IMR-90 (cell line): Measurements from ENCODE around the gene PDE5A. TPM values are rescaled to one million over a fixed set of nuclear protein-coding genes. Genes with fewer than 3 reads are reported as not detected.
"Not testable (repeated sequence)": the region's sequence is repeated elsewhere in the genome, so short reads cannot be mapped to it uniquely, and the experiment has no call there.

Source experiments
- ATAC-seq: fragments of 200-7000 bp; cut with Tn5 transposase; 2 replicates; pipeline ENCODE4 v1.9.1; 2020; ENCODE audit warnings: low read depth, mild to moderate bottlenecking, moderate library complexity
- BruUV-seq: library from RNA; stranded (reverse); fragments of 400-500 nt; replicated peaks from 2 replicates; lab custom pipeline; 2021; lab: Mats Ljungman, UMichigan
- CTCF ChIA-PET: fragments of 300-600 bp; formaldehyde crosslinking; extraction: SDS; loops from one replicate; lab custom pipeline; 2021; ENCODE audit warnings: antibody characterized with exemption; lab: Yijun Ruan, JAX
- POLR2A ChIA-PET: fragments of 300-600 bp; sonication (Branson Sonifier 250); formaldehyde crosslinking; loops from one replicate; lab custom pipeline; 2022; ENCODE audit warnings: antibody characterized with exemption; ENCODE audit not compliant: unreplicated experiment; lab: Charles Lee
- DNase-seq: peaks from one replicate; pipeline ENCODE4 v3.0.0; 2013
- H2AFZ ChIP-seq: replicated peaks from 2 replicates; pipeline ENCODE3; 2013; ENCODE audit warnings: low read length, mild to moderate bottlenecking; ENCODE audit not compliant: poor library complexity
- H2AK5ac ChIP-seq: 2 replicates; pipeline ENCODE4 v1.6.1; 2013; ENCODE audit warnings: low read depth, low read length, inconsistent platforms
- H2AK9ac ChIP-seq: replicated peaks from 2 replicates; pipeline ENCODE3; 2013; ENCODE audit warnings: mild to moderate bottlenecking, low read depth, low read length, moderate library complexity; ENCODE audit not compliant: poor library complexity
- H2BK120ac ChIP-seq: 2 replicates; pipeline ENCODE4 v1.6.1; 2013; ENCODE audit warnings: low read depth, low read length, inconsistent platforms
- H2BK15ac ChIP-seq: 3 replicates; pipeline ENCODE4 v1.6.1; 2013; ENCODE audit warnings: low read depth, low read length, inconsistent platforms
- H2BK20ac ChIP-seq: 2 replicates; pipeline ENCODE4 v1.6.1; 2013; ENCODE audit warnings: low read depth, mild to moderate bottlenecking, inconsistent platforms, low read length, moderate library complexity
- H2BK5ac ChIP-seq: 2 replicates; pipeline ENCODE4 v1.6.1; 2013; ENCODE audit warnings: mild to moderate bottlenecking, low read depth, low read length, inconsistent platforms; ENCODE audit not compliant: poor library complexity, severe bottlenecking
- H3K14ac ChIP-seq: replicated peaks from 2 replicates; pipeline ENCODE4 v1.6.1; 2013; ENCODE audit warnings: low read depth, low read length, inconsistent platforms
- H3K18ac ChIP-seq: 2 replicates; pipeline ENCODE4 v1.6.1; 2013; ENCODE audit warnings: low read depth, low read length, control low read depth
- H3K23ac ChIP-seq: 2 replicates; pipeline ENCODE4 v1.6.1; 2013; ENCODE audit warnings: low read depth, low read length, inconsistent platforms
- H3K27ac ChIP-seq: 2 replicates; pipeline ENCODE4 v1.5.1; 2013; ENCODE audit warnings: mild to moderate bottlenecking, control low read depth, low read length; ENCODE audit not compliant: insufficient read depth
- H3K27me3 ChIP-seq: 2 replicates; pipeline ENCODE4 v1.6.1; 2013; ENCODE audit warnings: low read length; ENCODE audit not compliant: control insufficient read depth, insufficient read depth
- H3K36me3 ChIP-seq: 2 replicates; pipeline ENCODE4 v1.6.1; 2013; ENCODE audit warnings: low read length, mixed read lengths; ENCODE audit not compliant: control insufficient read depth, insufficient read depth
- H3K4ac ChIP-seq: 2 replicates; pipeline ENCODE4 v1.6.1; 2013; ENCODE audit warnings: low read depth, low read length, inconsistent platforms
- H3K4me1 ChIP-seq: 2 replicates; pipeline ENCODE4 v1.6.1; 2013; ENCODE audit warnings: low read length, mixed read lengths; ENCODE audit not compliant: control insufficient read depth, insufficient read depth
- H3K4me2 ChIP-seq: 2 replicates; pipeline ENCODE4 v1.6.1; 2013; ENCODE audit warnings: low read depth, mild to moderate bottlenecking, control low read depth, low read length, moderate library complexity
- H3K4me3 ChIP-seq: 2 replicates; pipeline ENCODE4 v1.5.1; 2013; ENCODE audit warnings: low read depth, mild to moderate bottlenecking, control low read depth, low read length, moderate library complexity; ENCODE audit not compliant: insufficient read depth
- H3K56ac ChIP-seq: 2 replicates; pipeline ENCODE4 v1.6.1; 2013; ENCODE audit warnings: low read length, inconsistent platforms; ENCODE audit not compliant: insufficient read depth; ENCODE audit errors: extremely low read depth
- H3K79me1 ChIP-seq, 2 experiments: 2 replicates each; pipeline ENCODE4 v1.6.1; 2013; ENCODE audit warnings: low read length in 2 of 2, inconsistent platforms in 1 of 2, low read depth in 1 of 2
- H3K9ac ChIP-seq: 2 replicates; pipeline ENCODE4 v1.6.1; 2013; ENCODE audit warnings: low read depth, low read length, control low read depth
- H3K9me1 ChIP-seq: 2 replicates; pipeline ENCODE4 v1.6.1; 2013; ENCODE audit warnings: low read length, inconsistent platforms; ENCODE audit not compliant: insufficient read depth
- H3K9me3 ChIP-seq: 2 replicates; pipeline ENCODE4 v1.6.1; 2013; ENCODE audit warnings: low read length; ENCODE audit not compliant: control insufficient read depth, insufficient read depth
- H4K20me1 ChIP-seq: 2 replicates; pipeline ENCODE4 v1.6.1; 2013; ENCODE audit warnings: low read length, inconsistent platforms; ENCODE audit not compliant: insufficient read depth
- H4K5ac ChIP-seq: 2 replicates; pipeline ENCODE4 v1.6.1; 2013; ENCODE audit warnings: mild to moderate bottlenecking, low read depth, low read length, control low read depth
- H4K8ac ChIP-seq, 2 experiments: 2 replicates each; pipeline ENCODE4 v1.6.1; 2013; ENCODE audit warnings: low read depth in 2 of 2, low read length in 2 of 2, control low read depth in 1 of 2, inconsistent platforms in 1 of 2
- H4K91ac ChIP-seq: 2 replicates; pipeline ENCODE4 v1.6.1; 2013; ENCODE audit warnings: low read depth, low read length, inconsistent platforms; ENCODE audit not compliant: insufficient read depth
- BHLHE40 ChIP-seq: fragments of 150-350 bp; IDR thresholded peaks from 2 replicates; pipeline ENCODE4 v1.6.1; 2016; ENCODE audit warnings: mild to moderate bottlenecking, low read depth, low read length
- CHD1 ChIP-seq: IDR thresholded peaks from 2 replicates; pipeline ENCODE4 v1.6.1; 2012; ENCODE audit warnings: low read depth, low read length, improper control_type of control experiment
- FOS ChIP-seq: fragments of 150-350 bp; IDR thresholded peaks from 2 replicates; pipeline ENCODE4 v1.6.1; 2016; ENCODE audit warnings: low read depth, low read length
- MXI1 ChIP-seq: IDR thresholded peaks from 2 replicates; pipeline ENCODE4 v1.6.1; 2012; ENCODE audit warnings: low read depth, mild to moderate bottlenecking, low read length, moderate library complexity, borderline replicate concordance
- POLR2A ChIP-seq: IDR thresholded peaks from 2 replicates; pipeline ENCODE4 v1.6.1; 2012; ENCODE audit warnings: mild to moderate bottlenecking, low read depth, low read length
- RFX5 ChIP-seq: IDR thresholded peaks from 2 replicates; pipeline ENCODE4 v1.8.0; 2012; ENCODE audit warnings: low read depth, mild to moderate bottlenecking, low read length, moderate library complexity
- WGBS, 2 experiments: methylation state at CpG; one replicate each; pipeline versions ENCODE4 v1.1.5 to v1.1.7; 2013; ENCODE audit warnings: missing lambda C conversion rate in 2 of 2; ENCODE audit not compliant: insufficient read length in 1 of 2; ENCODE audit errors: extremely low coverage in 2 of 2; 5-methylcytosine and 5-hydroxymethylcytosine counted together
- dilution Hi-C: fragments of 300-500 bp; cut with HindIII; formaldehyde crosslinking; loops from one replicate; pipeline ENCODE4 v1.14.3; 2018; ENCODE audit warnings: low sequenced_read_pairs; ENCODE audit not compliant: unreplicated experiment
- in situ Hi-C: fragments of 300-500 bp; cut with MboI; formaldehyde crosslinking; loops from 3 replicates; pipeline ENCODE4 v1.14.3; 2019; ENCODE audit warnings: low sequenced_read_pairs, inconsistent platforms, mixed read lengths
- intact Hi-C: fragments of 100-400 bp; cut with micrococcal nuclease; formaldehyde crosslinking; loops from 2 replicates; pipeline ENCODE4 v1.10.0; 2022
- polyA plus RNA-seq, 3 experiments: library from polyadenylated mRNA; depleted of rRNA; stranded (reverse); fragments of >200 nt; gene quantifications; 2 replicates each; pipeline ENCODE4 v1.2.3, GENCODE V29; 2012; ENCODE audit warnings: low replicate concordance in 1 of 3
- total RNA-seq: library from RNA; depleted of rRNA; stranded (reverse); fragments of >200 nt; gene quantifications from 2 replicates; pipeline ENCODE4 v1.2.3, GENCODE V29; 2012
- TF ChIP-seq, protein P1 (sequence below): fragments of 150-350 bp; IDR thresholded peaks from 2 replicates; pipeline ENCODE4 v1.6.1; 2016; ENCODE audit warnings: low read depth, mild to moderate bottlenecking, low read length, moderate library complexity, borderline replicate concordance

Gene PDE5A
- total and polyA plus RNA-seq, 2 of the 4 experiments (the other 2 are of a cell fraction), result 101 to 770 TPM

DNA sequence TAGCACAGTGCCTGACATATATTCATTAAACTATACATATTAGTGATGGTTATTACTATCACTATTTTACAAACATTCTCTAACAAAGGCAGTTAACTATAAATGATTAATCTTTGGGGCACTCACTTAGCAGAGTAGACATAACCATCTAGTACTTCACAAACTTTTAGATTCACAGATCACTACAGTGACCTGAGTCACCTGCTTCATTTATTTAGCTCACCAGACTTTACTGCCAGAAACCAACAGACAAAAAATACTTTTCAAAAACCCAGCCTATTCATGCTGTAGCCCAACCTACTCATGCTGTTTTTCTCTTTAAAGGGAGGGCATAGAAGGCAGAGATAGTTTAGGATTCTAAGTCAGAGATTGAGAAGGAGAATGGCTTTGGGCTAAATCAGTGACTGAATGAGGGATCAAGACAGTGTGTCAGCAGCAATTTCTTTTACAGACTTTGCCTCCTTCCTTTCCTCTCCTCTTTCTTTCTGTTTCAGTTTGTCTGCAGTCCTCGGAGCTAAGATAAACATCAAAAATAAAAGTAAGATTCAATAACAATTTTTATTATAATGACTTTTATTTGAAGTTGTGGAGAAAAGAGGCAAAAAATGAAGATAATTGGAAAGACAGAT lies 34.7 kb upstream of the PDE5A start (continued):
- TF ChIP-seq, protein P1, sequence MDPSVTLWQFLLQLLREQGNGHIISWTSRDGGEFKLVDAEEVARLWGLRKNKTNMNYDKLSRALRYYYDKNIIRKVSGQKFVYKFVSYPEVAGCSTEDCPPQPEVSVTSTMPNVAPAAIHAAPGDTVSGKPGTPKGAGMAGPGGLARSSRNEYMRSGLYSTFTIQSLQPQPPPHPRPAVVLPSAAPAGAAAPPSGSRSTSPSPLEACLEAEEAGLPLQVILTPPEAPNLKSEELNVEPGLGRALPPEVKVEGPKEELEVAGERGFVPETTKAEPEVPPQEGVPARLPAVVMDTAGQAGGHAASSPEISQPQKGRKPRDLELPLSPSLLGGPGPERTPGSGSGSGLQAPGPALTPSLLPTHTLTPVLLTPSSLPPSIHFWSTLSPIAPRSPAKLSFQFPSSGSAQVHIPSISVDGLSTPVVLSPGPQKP, result no peak
- TF ChIP-seq CHD1 (no peak), POLR2A (no peak), FOS (no peak), RFX5 (no peak), BHLHE40 (no peak), MXI1 (no peak)

DNA sequence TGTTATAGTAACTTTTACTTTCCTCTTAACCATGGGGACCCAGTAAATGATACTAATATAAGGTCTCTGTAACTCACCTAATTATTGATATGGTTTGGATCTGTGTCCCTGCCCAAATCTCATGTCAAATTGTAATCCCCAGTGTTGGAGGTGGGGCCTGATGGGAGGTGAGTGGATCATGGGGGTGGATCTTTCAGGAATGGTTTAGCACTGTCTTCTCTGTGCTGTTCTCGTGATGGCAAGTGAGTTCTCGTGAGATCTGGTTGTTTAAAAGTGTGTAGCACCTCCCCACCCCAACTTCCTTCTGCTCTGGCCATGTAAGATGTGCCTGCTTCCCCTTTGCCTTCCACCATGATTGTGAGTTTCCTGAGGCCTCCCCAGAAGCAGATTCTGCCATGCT lies 34.0 kb upstream of the PDE5A start:
- Histone ChIP-seq H2BK120ac (peak overlapping the region; percentile 97), H3K27ac (peak overlapping the region; percentile 76; the same call in 1 of the 2 replicates), H4K5ac (peak overlapping the region; percentile 95), H4K8ac (peak overlapping the region; percentile 20 to 92), H2AK9ac (peak overlapping the region; percentile 37), H3K14ac (peak overlapping the region; percentile 88), H3K4me1 (peaks cover 19% of the 10 kb centered on the region), H3K18ac (peak overlapping the region; percentile 99), H2BK5ac (peak overlapping the region; percentile 68), H4K91ac (peak overlapping the region; percentile 83), H2AFZ (peak overlapping the region; percentile 70), H2BK15ac (peak overlapping the region; percentile 99; the same call in 2 of the 3 replicates), H3K9ac (0 out of 2 replicates have a peak overlapping the region, but pooled peaks have one; percentile 46), H2AK5ac (peak overlapping the region; percentile 93; the same call in 1 of the 2 replicates), H3K23ac (peak overlapping the region; percentile 94), H2BK20ac (peak overlapping the region; percentile 94; the same call in 1 of the 2 replicates), H3K4ac (peak overlapping the region; percentile 85)
- H3K56ac ChIP-seq, H4K20me1 ChIP-seq, in situ Hi-C loops, H3K4me3 ChIP-seq, intact Hi-C loops, H3K27me3 ChIP-seq, dilution Hi-C loops, ATAC-seq, H3K4me2 ChIP-seq, DNase-seq, H3K9me3 ChIP-seq, H3K79me1 ChIP-seq, H3K36me3 ChIP-seq, H3K9me1 ChIP-seq, BruUV-seq, CTCF ChIA-PET: not testable (repeated sequence)
- POLR2A ChIA-PET, result interaction anchor here (0.7 kb wide), 1 partner anchor 35 kb away, joined by 4 read pairs; no protein-coding TSS in a partner anchor
- WGBS, 2 experiments, result no CpG with 5 or more reads among the region's 2 CpGs
